K562 (cell line): ENCODE data around the gene SFN. TPM values are rescaled to one million over a fixed set of nuclear protein-coding genes. Genes with fewer than 3 reads are reported as not detected.

Source experiments
- BDP1 ChIP-seq: IDR thresholded peaks from 3 replicates; pipeline ENCODE4 v1.6.1; 2011; ENCODE audit not compliant: insufficient read length, insufficient read depth
- BMI1 ChIP-seq: fragments of 150-350 bp; IDR thresholded peaks from 2 replicates; pipeline ENCODE4 v1.6.1; 2014; ENCODE audit warnings: low read length
- ESRRB ChIP-seq: fragments of 250-450 bp; sonication (Bioruptor Pico); IDR thresholded peaks from 2 replicates; pipeline ENCODE4 v1.5.0; 2020; ENCODE audit warnings: mild to moderate bottlenecking, moderate library complexity, borderline replicate concordance
- GTF2E2 ChIP-seq: fragments of 200-800 bp; sonication (Bioruptor generic); IDR thresholded peaks from 2 replicates; pipeline ENCODE4 v1.6.1; 2016; ENCODE audit warnings: missing genetic modification characterization, missing compliant biosample characterization
- HDAC6 ChIP-seq: IDR thresholded peaks from 2 replicates; pipeline ENCODE4 v1.6.1; 2012; ENCODE audit warnings: low read depth, mild to moderate bottlenecking, control low read depth, inconsistent platforms, low read length, moderate library complexity
- MEIS2 ChIP-seq: fragments of 450-650 bp; IDR thresholded peaks from 2 replicates; pipeline ENCODE4 v1.6.1; 2014; ENCODE audit warnings: mild to moderate bottlenecking; ENCODE audit not compliant: partially characterized antibody
- MYBL2 ChIP-seq, 2 experiments: fragments of 450-650 bp in 1 of 2; sonication (generic) in 1 of 2; formaldehyde crosslinking in 1 of 2; IDR thresholded peaks; 2 replicates each; pipeline versions ENCODE4 v1.6.1 to v1.8.1; 2017 to 2022; ENCODE audit warnings: borderline replicate concordance in 1 of 2, inconsistent platforms in 1 of 2, low read depth in 1 of 2, mild to moderate bottlenecking in 1 of 2, missing genetic modification reagents in 1 of 2, moderate library complexity in 1 of 2
- NONO ChIP-seq, 2 experiments: fragments of 200-400 bp in 1 of 2; fragments of 450-650 bp in 1 of 2; formaldehyde crosslinking in 1 of 2; IDR thresholded peaks; 2 replicates each; pipeline ENCODE4 v1.6.1; 2017; ENCODE audit warnings: low read depth in 2 of 2, mild to moderate bottlenecking in 2 of 2, moderate library complexity in 2 of 2, low read length in 1 of 2
- POLR2AphosphoS2 ChIP-seq: IDR thresholded peaks from 2 replicates; pipeline ENCODE4 v1.6.1; 2012; ENCODE audit warnings: low read length, improper control_type of control experiment
- RBM34 ChIP-seq: fragments of 200-400 bp; formaldehyde crosslinking; IDR thresholded peaks from 2 replicates; pipeline ENCODE4 v1.6.1; 2018; ENCODE audit warnings: low read length, borderline replicate concordance; ENCODE audit not compliant: insufficient read depth
- RCOR1 ChIP-seq, 2 experiments: IDR thresholded peaks; 2 replicates each; pipeline ENCODE4 v1.6.1; 2012; ENCODE audit warnings: low read depth in 2 of 2, low read length in 2 of 2, borderline replicate concordance in 1 of 2, improper control_type of control experiment in 1 of 2
- THRAP3 ChIP-seq: fragments of 450-650 bp; IDR thresholded peaks from 2 replicates; pipeline ENCODE4 v1.6.1; 2016; ENCODE audit warnings: mild to moderate bottlenecking, inconsistent platforms, borderline replicate concordance
- TOE1 ChIP-seq, 2 experiments: fragments of 450-650 bp in 1 of 2; sonication (generic) in 1 of 2; formaldehyde crosslinking in 1 of 2; IDR thresholded peaks; 2 replicates each; pipeline versions ENCODE4 v1.7.1 to v1.8.0; 2016 to 2022; ENCODE audit warnings: borderline replicate concordance in 2 of 2, mild to moderate bottlenecking in 2 of 2, antibody characterized with exemption in 1 of 2, inconsistent platforms in 1 of 2, low read depth in 1 of 2, missing genetic modification reagents in 1 of 2, moderate library complexity in 1 of 2
- polyA plus RNA-seq, 8 experiments: library from polyadenylated mRNA; depleted of rRNA in 4 of 8; stranded (reverse) in 5 of 8; unstranded in 3 of 8; fragments of >200 nt; fragmentation: Nextera tagmentation in 2 of 8; fragmentation: Illumina TruSeq in 1 of 8; extraction: Ambion mirVana in 2 of 8; extraction: Trizol in 1 of 8; gene quantifications; 2 replicates each; pipeline versions ENCODE4 v1.2.1 to v1.2.3, GENCODE V29; 2011 to 2014; ENCODE audit warnings: inconsistent platforms in 1 of 8, missing spikeins in 1 of 8
- total RNA-seq, 7 experiments: library from RNA; depleted of rRNA in 6 of 7; stranded (reverse); fragments of >200 nt in 6 of 7; fragmentation: Illumina TruSeq in 2 of 7; extraction: Trizol in 2 of 7; gene quantifications; 2 replicates each; pipeline versions ENCODE4 v1.2.1 to v1.2.3, GENCODE V29; 2011 to 2021; ENCODE audit warnings: low replicate concordance in 1 of 7
- TF ChIP-seq, protein P1 (sequence below): fragments of 450-650 bp; IDR thresholded peaks from 2 replicates; pipeline ENCODE4 v1.6.1; 2016; ENCODE audit warnings: borderline replicate concordance
- TF ChIP-seq, protein P2 (sequence below): fragments of 250-450 bp; sonication (Bioruptor Pico); IDR thresholded peaks from 2 replicates; pipeline ENCODE4 v1.8.0; 2021; ENCODE audit warnings: mild to moderate bottlenecking, moderate library complexity
- TF ChIP-seq, protein P3 (sequence below): sonication (generic); formaldehyde crosslinking; IDR thresholded peaks from 2 replicates; pipeline ENCODE4 v1.8.0; 2023; ENCODE audit warnings: missing genetic modification reagents, mild to moderate bottlenecking, borderline replicate concordance

SFN gene
- total and polyA plus RNA-seq, 9 of the 15 experiments (the other 6 are each of a cell fraction or from before 2014, with no cell fraction given): 0.10 to 3.8 (median 2.0) TPM

DNA sequence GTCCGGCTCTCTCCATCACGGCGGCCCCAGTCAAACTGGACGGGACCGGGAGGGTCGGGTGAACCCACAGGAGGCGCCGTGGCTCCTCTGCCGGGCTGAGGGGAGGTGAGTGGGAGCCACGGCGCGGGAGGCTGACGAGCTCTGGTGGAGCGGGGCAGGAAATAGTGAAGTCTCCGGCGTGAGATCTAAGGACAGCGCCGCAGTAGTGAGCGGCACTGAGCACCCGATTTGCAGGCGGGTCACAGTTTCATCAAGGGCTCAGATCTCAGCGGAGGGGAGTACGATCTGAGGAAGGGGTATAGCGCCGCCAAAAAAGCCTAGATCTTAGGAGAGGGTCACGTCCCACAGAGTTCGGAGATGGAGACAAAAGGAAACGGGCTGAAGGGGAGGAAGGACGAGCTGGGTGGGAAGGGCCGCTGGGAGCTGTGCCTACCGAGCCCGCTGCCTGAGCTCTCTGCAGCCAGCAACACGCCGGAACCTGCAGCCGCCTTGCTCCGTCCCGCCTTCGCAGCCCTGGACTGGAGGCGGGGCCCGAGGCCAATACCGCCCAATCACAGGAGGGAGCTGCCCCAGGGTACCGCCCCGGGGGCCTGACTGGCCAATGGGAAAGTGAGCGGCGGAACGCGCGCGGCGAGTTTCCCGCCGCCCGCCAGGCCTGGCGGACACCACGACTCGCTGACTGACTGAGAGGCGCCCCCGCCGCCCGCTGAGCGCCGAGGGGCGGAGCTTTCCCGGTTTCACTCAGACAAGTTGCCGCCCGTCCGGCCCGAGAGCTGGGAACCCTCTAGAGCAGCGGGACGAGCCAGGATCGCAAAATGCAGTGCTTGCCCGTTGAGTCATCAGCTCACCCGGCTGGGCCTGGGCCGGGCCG lies 1.9 kb downstream of the SFN start (continued):
- TF ChIP-seq TOE1 (IDR thresholded peaks at IDR 0.05; ENCODE audit: borderline replicate concordance) (no peak), TOE1 (CRISPR knock-in tag; IDR thresholded peaks at IDR 0.05; ENCODE audit: borderline replicate concordance, low read depth) (0 out of 2 replicates have a peak, but pooled peaks have one; percentile 76), THRAP3 (no peak), POLR2AphosphoS2 (no peak; the same call in 1 of the 2 replicates), NONO (IDR thresholded peaks at IDR 0.05; ENCODE audit: low read depth in 2 of 2, low read length in 1 of 2) (no peak; a peak in 1 of 4 replicates), MEIS2 (peak; percentile 81), BDP1 (no peak), RCOR1 (IDR thresholded peaks at IDR 0.05; ENCODE audit: borderline replicate concordance in 1 of 2, low read depth in 2 of 2, low read length in 2 of 2) (no peak; a peak in 1 of 4 replicates), HDAC6 (no peak), GTF2E2 (tag) (peak; percentile 76; the same call in 1 of the 2 replicates), MYBL2 (IDR thresholded peaks at IDR 0.05; ENCODE audit: low read depth) (no peak), MYBL2 (CRISPR knock-in tag; IDR thresholded peaks at IDR 0.05; ENCODE audit: borderline replicate concordance) (no peak), BMI1 (no peak), RBM34 (0 out of 2 replicates have a peak, but pooled peaks have one; percentile 81), ESRRB (no peak)
- TF ChIP-seq, protein P1, sequence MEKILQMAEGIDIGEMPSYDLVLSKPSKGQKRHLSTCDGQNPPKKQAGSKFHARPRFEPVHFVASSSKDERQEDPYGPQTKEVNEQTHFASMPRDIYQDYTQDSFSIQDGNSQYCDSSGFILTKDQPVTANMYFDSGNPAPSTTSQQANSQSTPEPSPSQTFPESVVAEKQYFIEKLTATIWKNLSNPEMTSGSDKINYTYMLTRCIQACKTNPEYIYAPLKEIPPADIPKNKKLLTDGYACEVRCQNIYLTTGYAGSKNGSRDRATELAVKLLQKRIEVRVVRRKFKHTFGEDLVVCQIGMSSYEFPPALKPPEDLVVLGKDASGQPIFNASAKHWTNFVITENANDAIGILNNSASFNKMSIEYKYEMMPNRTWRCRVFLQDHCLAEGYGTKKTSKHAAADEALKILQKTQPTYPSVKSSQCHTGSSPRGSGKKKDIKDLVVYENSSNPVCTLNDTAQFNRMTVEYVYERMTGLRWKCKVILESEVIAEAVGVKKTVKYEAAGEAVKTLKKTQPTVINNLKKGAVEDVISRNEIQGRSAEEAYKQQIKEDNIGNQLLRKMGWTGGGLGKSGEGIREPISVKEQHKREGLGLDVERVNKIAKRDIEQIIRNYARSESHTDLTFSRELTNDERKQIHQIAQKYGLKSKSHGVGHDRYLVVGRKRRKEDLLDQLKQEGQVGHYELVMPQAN: peak; percentile 63; the same call in 1 of the 2 replicates
- TF ChIP-seq, protein P2, sequence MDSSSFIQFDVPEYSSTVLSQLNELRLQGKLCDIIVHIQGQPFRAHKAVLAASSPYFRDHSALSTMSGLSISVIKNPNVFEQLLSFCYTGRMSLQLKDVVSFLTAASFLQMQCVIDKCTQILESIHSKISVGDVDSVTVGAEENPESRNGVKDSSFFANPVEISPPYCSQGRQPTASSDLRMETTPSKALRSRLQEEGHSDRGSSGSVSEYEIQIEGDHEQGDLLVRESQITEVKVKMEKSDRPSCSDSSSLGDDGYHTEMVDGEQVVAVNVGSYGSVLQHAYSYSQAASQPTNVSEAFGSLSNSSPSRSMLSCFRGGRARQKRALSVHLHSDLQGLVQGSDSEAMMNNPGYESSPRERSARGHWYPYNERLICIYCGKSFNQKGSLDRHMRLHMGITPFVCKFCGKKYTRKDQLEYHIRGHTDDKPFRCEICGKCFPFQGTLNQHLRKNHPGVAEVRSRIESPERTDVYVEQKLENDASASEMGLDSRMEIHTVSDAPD (CRISPR knock-in tag): no peak
- TF ChIP-seq, protein P3, sequence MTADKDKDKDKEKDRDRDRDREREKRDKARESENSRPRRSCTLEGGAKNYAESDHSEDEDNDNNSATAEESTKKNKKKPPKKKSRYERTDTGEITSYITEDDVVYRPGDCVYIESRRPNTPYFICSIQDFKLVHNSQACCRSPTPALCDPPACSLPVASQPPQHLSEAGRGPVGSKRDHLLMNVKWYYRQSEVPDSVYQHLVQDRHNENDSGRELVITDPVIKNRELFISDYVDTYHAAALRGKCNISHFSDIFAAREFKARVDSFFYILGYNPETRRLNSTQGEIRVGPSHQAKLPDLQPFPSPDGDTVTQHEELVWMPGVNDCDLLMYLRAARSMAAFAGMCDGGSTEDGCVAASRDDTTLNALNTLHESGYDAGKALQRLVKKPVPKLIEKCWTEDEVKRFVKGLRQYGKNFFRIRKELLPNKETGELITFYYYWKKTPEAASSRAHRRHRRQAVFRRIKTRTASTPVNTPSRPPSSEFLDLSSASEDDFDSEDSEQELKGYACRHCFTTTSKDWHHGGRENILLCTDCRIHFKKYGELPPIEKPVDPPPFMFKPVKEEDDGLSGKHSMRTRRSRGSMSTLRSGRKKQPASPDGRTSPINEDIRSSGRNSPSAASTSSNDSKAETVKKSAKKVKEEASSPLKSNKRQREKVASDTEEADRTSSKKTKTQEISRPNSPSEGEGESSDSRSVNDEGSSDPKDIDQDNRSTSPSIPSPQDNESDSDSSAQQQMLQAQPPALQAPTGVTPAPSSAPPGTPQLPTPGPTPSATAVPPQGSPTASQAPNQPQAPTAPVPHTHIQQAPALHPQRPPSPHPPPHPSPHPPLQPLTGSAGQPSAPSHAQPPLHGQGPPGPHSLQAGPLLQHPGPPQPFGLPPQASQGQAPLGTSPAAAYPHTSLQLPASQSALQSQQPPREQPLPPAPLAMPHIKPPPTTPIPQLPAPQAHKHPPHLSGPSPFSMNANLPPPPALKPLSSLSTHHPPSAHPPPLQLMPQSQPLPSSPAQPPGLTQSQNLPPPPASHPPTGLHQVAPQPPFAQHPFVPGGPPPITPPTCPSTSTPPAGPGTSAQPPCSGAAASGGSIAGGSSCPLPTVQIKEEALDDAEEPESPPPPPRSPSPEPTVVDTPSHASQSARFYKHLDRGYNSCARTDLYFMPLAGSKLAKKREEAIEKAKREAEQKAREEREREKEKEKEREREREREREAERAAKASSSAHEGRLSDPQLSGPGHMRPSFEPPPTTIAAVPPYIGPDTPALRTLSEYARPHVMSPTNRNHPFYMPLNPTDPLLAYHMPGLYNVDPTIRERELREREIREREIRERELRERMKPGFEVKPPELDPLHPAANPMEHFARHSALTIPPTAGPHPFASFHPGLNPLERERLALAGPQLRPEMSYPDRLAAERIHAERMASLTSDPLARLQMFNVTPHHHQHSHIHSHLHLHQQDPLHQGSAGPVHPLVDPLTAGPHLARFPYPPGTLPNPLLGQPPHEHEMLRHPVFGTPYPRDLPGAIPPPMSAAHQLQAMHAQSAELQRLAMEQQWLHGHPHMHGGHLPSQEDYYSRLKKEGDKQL (CRISPR knock-in tag): no peak
